Stomach (tissue), 9 donors: Measurements from ENCODE around the gene WDR4. TPM values are rescaled to one million over a fixed set of nuclear protein-coding genes. Genes with fewer than 3 reads are reported as not detected.
"Not testable (repeated sequence)": the region's sequence is repeated elsewhere in the genome, so short reads cannot be mapped to it uniquely, and the experiment has no call there.

Source experiments
- DNase-seq, 2 donors: peaks; one replicate each; pipeline versions ENCODE4 v3.0.0 to v3.0.0-alpha.2; 2013 to 2019
- H3K27ac ChIP-seq, 5 donors: fragments of 200-600 bp in 4 of 5; sonication (generic) in 4 of 5; one replicate each; pipeline ENCODE4 v1.5.1; 2013 to 2019; ENCODE audit warnings: mild to moderate bottlenecking in 1 of 5, moderate library complexity in 1 of 5
- H3K27me3 ChIP-seq, 3 donors: fragments of 200-600 bp; sonication (generic); one replicate each; pipeline ENCODE4 v1.5.1; 2017 to 2019; ENCODE audit warnings: mixed run types in 1 of 3
- H3K36me3 ChIP-seq, 4 donors: fragments of 200-600 bp; sonication (generic); 1 replicate in 3 of 4; 2 replicates in 1 of 4; pipeline ENCODE4 v1.5.1; 2016 to 2019
- H3K4me1 ChIP-seq, 4 donors: fragments of 200-600 bp; sonication (generic); one replicate each; pipeline ENCODE4 v1.5.1; 2016 to 2019
- H3K4me3 ChIP-seq, 4 donors: fragments of 200-600 bp; sonication (generic) in 3 of 4; one replicate each; pipeline ENCODE4 v1.5.1; 2016 to 2019; ENCODE audit warnings: mild to moderate bottlenecking in 1 of 4
- H3K9me3 ChIP-seq, 4 donors: fragments of 200-600 bp; sonication (generic); one replicate each; pipeline ENCODE4 v1.5.1; 2016 to 2019
- CTCF ChIP-seq, 7 experiments: fragments of 450-650 bp in 4 of 7; fragments of 200-600 bp in 3 of 7; sonication (generic) in 3 of 7; IDR thresholded peaks; one replicate each; pipeline ENCODE4 v1.5.1; 2016 to 2019; ENCODE audit warnings: antibody characterized with exemption in 7 of 7, control low read depth in 2 of 7, mild to moderate bottlenecking in 1 of 7
- EP300 ChIP-seq: sonication (generic); formaldehyde crosslinking; IDR thresholded peaks from one replicate; pipeline ENCODE4 v1.6.1; 2017; ENCODE audit warnings: antibody characterized with exemption
- POLR2A ChIP-seq, 4 donors: fragments of 450-650 bp; IDR thresholded peaks; one replicate each; pipeline ENCODE4 v1.6.1; 2016; ENCODE audit warnings: antibody characterized with exemption in 4 of 4, control low read depth in 2 of 4, mild to moderate bottlenecking in 1 of 4, moderate library complexity in 1 of 4
- POLR2AphosphoS5 ChIP-seq, 3 donors: sonication (generic); formaldehyde crosslinking; IDR thresholded peaks; one replicate each; pipeline ENCODE4 v1.6.1; 2016; ENCODE audit warnings: antibody characterized with exemption in 3 of 3
- WGBS, 5 donors: extraction: QIAGEN DNeasy Blood & Tissue Kit in 3 of 5; methylation state at CpG; one replicate each; pipeline versions ENCODE4 v1.1.5 to v1.1.7; 2013 to 2018; 5-methylcytosine and 5-hydroxymethylcytosine counted together
- intact Hi-C: fragments of 100-400 bp; cut with DNase I; formaldehyde crosslinking; loops from one replicate; pipeline ENCODE4 v1.15.1; 2023; ENCODE audit warnings: low total_unique reads
- polyA plus RNA-seq, 3 donors: library from polyadenylated mRNA; stranded (reverse); fragments of 200-250 nt; gene quantifications; one replicate each; pipeline ENCODE4 v1.2.3, GENCODE V29; 2013
- total RNA-seq, 5 donors: library from RNA; depleted of rRNA; stranded (reverse); fragments of >200 nt; gene quantifications; one replicate each; pipeline versions ENCODE4 v1.1.0 to v1.2.3, GENCODE V29; 2014 to 2016
- donor health status: healthy with polysubstance abuse.
- donor health status: Bipolar disorder and iron deficiency.
- donor health status: healthy.

The WDR4 gene
- total and polyA plus RNA-seq, 8 donors, result 7.5 to 285 (median 9.5) TPM

GRCh38 chr21:42839271-42840231 is 39.8 kb downstream of the WDR4 start:
- intact Hi-C loops, result no loop called here
- WGBS, 5 donors, result 89 to 91% (median 90%) methylated on average over 18 to 29 of the region's 29 CpGs
- TF ChIP-seq CTCF (IDR thresholded peaks at IDR 0.05) (no peak), POLR2AphosphoS5 (IDR thresholded peaks at IDR 0.05) (no peak), POLR2A (IDR thresholded peaks at IDR 0.05) (no peak), EP300 (no peak)
- Histone ChIP-seq H3K4me3 (no peak overlapping the region), H3K27me3 (no peaks in the 10 kb centered on the region), H3K9me3 (no peaks in the 10 kb centered on the region), H3K36me3 (peaks cover 19 to 57% (median 53%) of the 10 kb centered on the region in 4 donors), H3K27ac (no peak overlapping the region), H3K4me1 (peaks cover 0 to 6% (median 3%) of the 10 kb centered on the region in 4 donors)
- peak in 1 of 2 donors; percentile 22 for DNase-seq

GRCh38 chr21:42838212-42838690 is 41.1 kb downstream of the WDR4 start:
- H3K4me1 ChIP-seq, H3K4me3 ChIP-seq, H3K9me3 ChIP-seq, H3K27ac ChIP-seq, intact Hi-C loops, H3K27me3 ChIP-seq: not testable (repeated sequence)
- H3K36me3 ChIP-seq, result peaks cover 19 to 46% (median 43%) of the 10 kb centered on the region in 4 donors
- WGBS, 5 donors, result 68 to 75% (median 71%) methylated on average over 7 to 8 of the region's 8 CpGs
- peak in 1 of 2 donors; percentile 16 for DNase-seq

- Histone ChIP-seq H3K4me1 (peaks cover 0 to 7% (median 6%) of the 10 kb centered on the region in 4 donors), H3K27me3 (peaks cover 0 to 6% (median 4%) of the 10 kb centered on the region in 3 donors), H3K27ac (no peak overlapping the region), H3K4me3 (no peak overlapping the region), H3K36me3 (peaks cover 19 to 39% (median 37%) of the 10 kb centered on the region in 4 donors), H3K9me3 (no peaks in the 10 kb centered on the region)
- WGBS, 5 donors, result 56 to 67% (median 62%) methylated on average over 27 to 42 of the region's 42 CpGs
- no peak for TF ChIP-seq POLR2AphosphoS5 (IDR thresholded peaks at IDR 0.05)
- TF ChIP-seq EP300, result no peak
- TF ChIP-seq CTCF (IDR thresholded peaks at IDR 0.05), result no peak
- TF ChIP-seq POLR2A (IDR thresholded peaks at IDR 0.05), result no peak
- intact Hi-C loops, result no loop called here
- peak in 1 of 2 donors; percentile 21 for DNase-seq
Observed at GRCh38 chr21:42837421-42838211, 41.7 kb downstream of the WDR4 start.

- H3K4me1 ChIP-seq, result peaks cover 0 to 8% (median 7%) of the 10 kb centered on the region in 4 donors
- H3K27ac ChIP-seq, result no peak overlapping the region
- TF ChIP-seq CTCF (IDR thresholded peaks at IDR 0.05) (no peak), POLR2A (IDR thresholded peaks at IDR 0.05) (no peak), EP300 (no peak), POLR2AphosphoS5 (IDR thresholded peaks at IDR 0.05) (no peak)
- DNase-seq, result peak in 1 of 2 donors; percentile 16
- peaks cover 13 to 32% (median 30%) of the 10 kb centered on the region in 4 donors for H3K36me3 ChIP-seq
- H3K9me3 ChIP-seq, result no peaks in the 10 kb centered on the region
- WGBS, 5 donors, result 54 to 70% (median 57%) methylated on average over 13 to 15 of the region's 15 CpGs
- H3K27me3 ChIP-seq, result peaks cover 0 to 13% (median 10%) of the 10 kb centered on the region in 3 donors
- intact Hi-C loops, result no loop called here
- no peak overlapping the region for H3K4me3 ChIP-seq
Observed at GRCh38 chr21:42836767-42837301, 42.5 kb downstream of the WDR4 start.
